Vagina (tissue), 2 donors: ENCODE results near the gene PAAF1. TPM values are rescaled to one million over a fixed set of nuclear protein-coding genes. Genes with fewer than 3 reads are reported as not detected.

ENCODE experiments used
- DNase-seq, 2 donors: peaks; one replicate each; pipeline ENCODE4 v3.0.0-alpha.2; 2017; ENCODE audit errors: extremely low spot score in 2 of 2
- H3K27ac ChIP-seq: fragments of 200-600 bp; sonication (generic); one replicate; pipeline ENCODE4 v1.5.1; 2019
- H3K27me3 ChIP-seq: fragments of 200-600 bp; sonication (generic); one replicate; pipeline ENCODE4 v1.5.1; 2019
- H3K36me3 ChIP-seq, 2 donors: fragments of 200-600 bp; sonication (generic); one replicate each; pipeline ENCODE4 v1.5.1; 2017 to 2019
- H3K4me1 ChIP-seq: fragments of 200-600 bp; sonication (generic); one replicate; pipeline ENCODE4 v1.5.1; 2019
- H3K4me3 ChIP-seq, 2 donors: fragments of 200-600 bp; sonication (generic); 1 replicate in 1 of 2; 2 replicates in 1 of 2; pipeline ENCODE4 v1.5.1; 2016 to 2019
- H3K9me3 ChIP-seq: fragments of 200-600 bp; sonication (generic); one replicate; pipeline ENCODE4 v1.5.1; 2019
- POLR2A ChIP-seq, 2 donors: fragments of 450-650 bp; IDR thresholded peaks; one replicate each; pipeline ENCODE4 v1.6.1; 2017; ENCODE audit warnings: antibody characterized with exemption in 2 of 2, mild to moderate bottlenecking in 2 of 2, moderate library complexity in 2 of 2
- POLR2AphosphoS5 ChIP-seq, 2 donors: sonication (generic); formaldehyde crosslinking; IDR thresholded peaks; one replicate each; pipeline ENCODE4 v1.9.0; 2017; ENCODE audit warnings: antibody characterized with exemption in 2 of 2, mild to moderate bottlenecking in 2 of 2, low read depth in 1 of 2; ENCODE audit not compliant: insufficient read depth in 1 of 2
- intact Hi-C: fragments of 100-400 bp; cut with DNase I; formaldehyde crosslinking; loops from one replicate; pipeline ENCODE4 v1.15.1; 2023
- total RNA-seq: library from RNA; depleted of rRNA; stranded (reverse); fragments of >200 nt; gene quantifications from one replicate; pipeline ENCODE4 v1.2.3, GENCODE V29; 2016
- TF ChIP-seq, protein P1 (sequence below), 3 experiments: fragments of 450-650 bp in 2 of 3; fragments of 200-600 bp in 1 of 3; sonication (generic) in 1 of 3; IDR thresholded peaks; one replicate each; pipeline ENCODE4 v1.5.1; 2017 to 2019; ENCODE audit warnings: antibody characterized with exemption in 3 of 3, mild to moderate bottlenecking in 2 of 3, moderate library complexity in 2 of 3

Gene PAAF1
- total RNA-seq, 1 donor from 2014 or later, result 4.2 TPM

- no peak overlapping the region for H3K27ac ChIP-seq
- H3K27me3 ChIP-seq, result no peaks in the 10 kb centered on the region
- TF ChIP-seq, protein P1, sequence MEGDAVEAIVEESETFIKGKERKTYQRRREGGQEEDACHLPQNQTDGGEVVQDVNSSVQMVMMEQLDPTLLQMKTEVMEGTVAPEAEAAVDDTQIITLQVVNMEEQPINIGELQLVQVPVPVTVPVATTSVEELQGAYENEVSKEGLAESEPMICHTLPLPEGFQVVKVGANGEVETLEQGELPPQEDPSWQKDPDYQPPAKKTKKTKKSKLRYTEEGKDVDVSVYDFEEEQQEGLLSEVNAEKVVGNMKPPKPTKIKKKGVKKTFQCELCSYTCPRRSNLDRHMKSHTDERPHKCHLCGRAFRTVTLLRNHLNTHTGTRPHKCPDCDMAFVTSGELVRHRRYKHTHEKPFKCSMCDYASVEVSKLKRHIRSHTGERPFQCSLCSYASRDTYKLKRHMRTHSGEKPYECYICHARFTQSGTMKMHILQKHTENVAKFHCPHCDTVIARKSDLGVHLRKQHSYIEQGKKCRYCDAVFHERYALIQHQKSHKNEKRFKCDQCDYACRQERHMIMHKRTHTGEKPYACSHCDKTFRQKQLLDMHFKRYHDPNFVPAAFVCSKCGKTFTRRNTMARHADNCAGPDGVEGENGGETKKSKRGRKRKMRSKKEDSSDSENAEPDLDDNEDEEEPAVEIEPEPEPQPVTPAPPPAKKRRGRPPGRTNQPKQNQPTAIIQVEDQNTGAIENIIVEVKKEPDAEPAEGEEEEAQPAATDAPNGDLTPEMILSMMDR (IDR thresholded peaks at IDR 0.05), result no peak
- no peak for TF ChIP-seq POLR2A (IDR thresholded peaks at IDR 0.05)
- no peak for TF ChIP-seq POLR2AphosphoS5 (IDR thresholded peaks at IDR 0.05; ENCODE audit: insufficient read depth in 1 of 2, low read depth in 1 of 2)
- H3K9me3 ChIP-seq, result no peaks in the 10 kb centered on the region
- H3K4me1 ChIP-seq, result no peaks in the 10 kb centered on the region
- H3K36me3 ChIP-seq, result no peaks in the 10 kb centered on the region
- H3K4me3 ChIP-seq, result no peak overlapping the region
- no peak for DNase-seq
- intact Hi-C loops, result no loop called here
These were observed 72.4 kb downstream of the PAAF1 start for GRCh38 chr11:73949246-73949645.

GRCh38 chr11:73949912-73950311 lies 73.1 kb downstream of the PAAF1 start:
- Histone ChIP-seq H3K9me3 (no peaks in the 10 kb centered on the region), H3K36me3 (no peaks in the 10 kb centered on the region), H3K27me3 (no peaks in the 10 kb centered on the region), H3K4me1 (no peaks in the 10 kb centered on the region), H3K27ac (no peak overlapping the region), H3K4me3 (no peak overlapping the region)
- TF ChIP-seq POLR2A (IDR thresholded peaks at IDR 0.05) (no peak), POLR2AphosphoS5 (IDR thresholded peaks at IDR 0.05; ENCODE audit: insufficient read depth in 1 of 2, low read depth in 1 of 2) (no peak)
- TF ChIP-seq, protein P1 (IDR thresholded peaks at IDR 0.05), result no peak
- intact Hi-C loops, result no loop called here
- no peak for DNase-seq

DNA sequence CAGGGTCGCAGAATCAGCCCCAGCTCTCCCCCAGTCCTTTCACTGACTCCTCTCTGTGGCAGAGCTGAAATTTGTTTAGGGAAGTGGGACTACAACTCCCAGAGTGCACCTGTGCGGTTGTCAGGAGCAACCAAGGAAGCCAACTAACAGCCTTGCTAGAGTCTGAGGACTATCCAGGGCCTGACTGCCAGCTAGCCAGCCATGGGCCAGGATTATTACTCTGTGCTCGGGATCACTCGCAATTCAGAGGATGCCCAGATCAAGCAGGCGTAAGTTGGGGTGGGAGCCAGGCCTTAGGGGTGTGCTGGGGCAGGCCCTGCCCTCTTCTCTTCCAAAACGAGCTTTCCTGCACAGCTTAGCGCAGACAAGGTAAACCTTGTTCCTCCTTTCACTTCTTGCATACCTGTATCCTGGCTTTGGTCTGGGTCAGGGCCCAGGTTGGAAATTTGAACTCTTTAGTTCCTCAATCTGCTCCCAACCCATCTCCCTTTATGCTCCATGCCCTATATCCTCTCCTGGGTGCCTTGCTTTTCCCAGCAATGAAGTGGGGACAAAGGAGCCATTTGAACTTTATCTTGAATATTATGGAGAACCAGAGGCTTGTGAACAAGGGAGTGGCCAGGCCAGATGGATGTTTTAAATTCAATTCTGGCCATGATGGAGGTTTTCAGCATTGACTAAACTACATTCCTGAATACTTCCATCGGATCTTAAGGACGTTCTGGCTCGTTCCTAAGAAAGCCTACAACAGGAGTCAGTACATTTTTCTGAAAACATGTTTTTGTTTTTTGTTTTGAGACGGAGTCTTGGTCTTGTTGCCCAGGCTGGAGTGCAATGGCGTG lies 74.3 kb downstream of the PAAF1 start, which contains the start of gene DNAJB13:
Gene DNAJB13 (plus strand): TSS at position 158 of the 842 bp plus-strand sequence. CDS start 44 bp downstream, at position 202.
- Histone ChIP-seq H3K4me1 (no peaks in the 10 kb centered on the region), H3K36me3 (no peaks in the 10 kb centered on the region), H3K4me3 (no peak within 1 kb of the TSS), H3K27me3 (no peaks in the 10 kb centered on the region), H3K27ac (no peak within 1 kb of the TSS), H3K9me3 (no peaks in the 10 kb centered on the region)
- no peak for DNase-seq
- no peak for TF ChIP-seq POLR2A (IDR thresholded peaks at IDR 0.05)
- TF ChIP-seq POLR2AphosphoS5 (IDR thresholded peaks at IDR 0.05; ENCODE audit: insufficient read depth in 1 of 2, low read depth in 1 of 2), result no peak
- TF ChIP-seq, protein P1 (IDR thresholded peaks at IDR 0.05), result no peak
- intact Hi-C loops, result no loop called here

DNA sequence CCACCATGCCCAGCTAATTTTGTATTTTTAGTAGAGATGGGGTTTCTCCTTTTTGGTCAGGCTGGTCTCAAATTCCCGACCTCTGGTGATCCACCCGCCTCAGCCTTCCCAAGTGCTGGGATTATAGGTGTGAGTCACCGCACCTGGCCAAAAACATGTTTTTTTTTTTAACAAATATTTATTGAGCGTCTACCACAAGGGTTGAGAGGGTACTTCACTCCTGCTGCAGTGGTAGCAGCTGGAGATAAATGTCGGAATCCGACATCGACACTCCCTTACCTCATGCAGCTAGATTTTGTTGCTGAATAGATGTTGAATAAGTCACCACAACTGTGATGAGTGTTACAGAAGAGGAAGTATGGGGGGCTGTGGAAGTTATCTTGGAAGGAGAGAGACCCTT lies 75.0 kb downstream of the PAAF1 start:
- H3K9me3 ChIP-seq, result no peaks in the 10 kb centered on the region
- H3K4me3 ChIP-seq, result no peak overlapping the region
- no peak for DNase-seq
- no peaks in the 10 kb centered on the region for H3K4me1 ChIP-seq
- TF ChIP-seq POLR2AphosphoS5 (IDR thresholded peaks at IDR 0.05; ENCODE audit: insufficient read depth in 1 of 2, low read depth in 1 of 2) (no peak), POLR2A (IDR thresholded peaks at IDR 0.05) (no peak)
- TF ChIP-seq, protein P1 (IDR thresholded peaks at IDR 0.05), result no peak
- intact Hi-C loops, result no loop called here
- H3K27ac ChIP-seq, result no peak overlapping the region
- no peaks in the 10 kb centered on the region for H3K36me3 ChIP-seq
- H3K27me3 ChIP-seq, result no peaks in the 10 kb centered on the region
